Measurements from ENCODE around the gene WRNIP1.
"Not testable (repeated sequence)": the region's sequence is repeated elsewhere in the genome, so short reads cannot be mapped to it uniquely, and the experiment has no call there.

WRNIP1 gene

GRCh38 chr6:2786269-2786668 is 21.1 kb downstream of the WRNIP1 start:
- DNase-seq = no peak

- DNase-seq = peak; percentile 80
These were observed 25.6 kb downstream of the WRNIP1 start for GRCh38 chr6:2790588-2791449.

DNA sequence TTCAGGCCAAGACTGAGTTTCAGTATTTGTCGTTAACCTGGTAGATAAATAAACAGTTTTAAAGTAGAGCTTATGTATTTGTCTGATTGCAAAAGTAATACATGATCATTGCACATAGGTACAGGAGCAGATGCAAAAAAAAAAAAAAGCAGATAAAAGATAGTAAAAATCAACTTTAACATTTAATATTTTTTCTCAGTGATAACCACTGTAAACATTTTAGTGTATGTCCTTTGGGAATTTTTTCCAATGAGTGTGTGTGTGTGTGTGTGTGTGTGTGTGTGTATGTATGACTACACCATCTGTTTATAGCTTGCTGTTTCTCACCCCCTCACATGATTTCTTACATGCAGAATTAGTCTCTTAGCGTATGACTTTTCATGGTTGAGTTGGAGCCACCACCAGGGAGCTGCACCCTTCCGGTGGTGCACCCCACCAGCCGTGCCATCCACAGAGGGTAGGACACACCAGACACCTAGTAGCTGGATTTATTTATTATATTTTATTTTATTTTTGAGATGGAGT is 26.3 kb downstream of the WRNIP1 start:
- no peak for DNase-seq

DNA sequence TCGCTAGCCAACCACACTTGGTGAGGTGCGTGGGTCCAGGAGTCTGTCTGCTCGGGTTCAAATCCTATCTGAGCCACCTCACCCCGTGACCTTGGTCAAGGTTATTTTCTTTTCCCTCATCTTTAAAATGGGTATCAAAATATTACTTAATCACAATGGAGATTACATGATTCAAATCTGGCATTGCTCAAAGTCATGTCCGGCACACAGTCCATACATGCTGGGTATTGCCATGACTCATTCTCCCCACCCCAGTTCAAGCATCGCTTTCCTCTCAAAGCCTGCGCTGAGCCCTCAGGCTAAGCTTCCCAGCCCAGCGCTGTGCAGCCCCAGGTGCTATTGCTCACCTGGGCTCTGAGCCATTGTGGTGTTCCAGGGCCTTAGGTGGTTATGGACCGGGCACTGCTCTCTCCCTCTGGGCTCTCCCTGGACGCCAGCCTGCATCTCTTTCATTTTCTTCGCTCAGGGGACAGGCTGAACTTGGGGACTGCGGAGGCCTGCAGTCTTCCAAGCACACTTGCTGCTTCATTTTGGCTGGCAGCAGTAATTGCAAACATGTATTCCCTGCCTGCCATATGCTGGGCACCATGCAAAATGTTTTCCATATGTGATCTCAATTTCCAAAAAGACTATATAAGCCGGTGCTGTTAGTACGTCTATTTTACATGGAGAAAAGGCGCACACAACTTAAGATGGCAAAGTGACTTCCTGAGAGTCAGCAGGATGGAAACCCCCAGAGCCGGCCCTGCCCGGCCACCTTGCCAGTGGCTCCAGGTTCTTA is 27.3 kb downstream of the WRNIP1 start:
- DNase-seq = peak; percentile 50

DNA sequence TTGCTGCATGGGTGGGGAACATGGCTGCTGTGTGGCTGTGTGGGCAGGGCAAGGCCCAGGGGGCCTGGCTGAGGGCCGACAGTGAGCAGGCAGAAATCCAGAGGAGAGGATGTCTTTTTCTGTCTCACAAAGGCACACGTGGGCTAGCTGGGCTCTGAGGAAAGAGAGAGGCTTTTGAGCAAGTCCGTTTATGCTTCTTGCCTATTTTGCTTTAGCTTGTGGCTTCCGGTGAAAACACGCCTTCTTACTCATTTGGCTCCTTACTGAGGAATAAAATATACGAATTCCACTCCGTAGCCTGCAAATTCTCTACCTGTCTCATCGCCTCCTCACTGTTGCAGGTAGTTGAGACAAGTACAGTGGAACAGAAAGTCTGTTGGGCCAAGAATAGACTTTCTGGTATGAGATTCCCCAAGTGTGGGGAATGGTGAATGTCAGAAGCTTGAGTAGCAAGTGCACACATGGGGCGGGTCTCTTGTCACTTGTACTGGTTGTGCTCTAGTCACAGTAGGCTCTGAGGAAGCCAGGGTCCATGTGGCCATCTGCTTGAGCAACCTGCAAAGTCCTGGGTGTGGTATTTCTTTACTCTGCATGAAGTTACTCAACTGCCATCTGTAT is 28.4 kb downstream of the WRNIP1 start:
- no peak for DNase-seq

- DNase-seq = no peak
These were observed 29.1 kb downstream of the WRNIP1 start for GRCh38 chr6:2794171-2794730.

- DNase-seq = no peak
These were observed 30.0 kb downstream of the WRNIP1 start for GRCh38 chr6:2795162-2795561.

DNA sequence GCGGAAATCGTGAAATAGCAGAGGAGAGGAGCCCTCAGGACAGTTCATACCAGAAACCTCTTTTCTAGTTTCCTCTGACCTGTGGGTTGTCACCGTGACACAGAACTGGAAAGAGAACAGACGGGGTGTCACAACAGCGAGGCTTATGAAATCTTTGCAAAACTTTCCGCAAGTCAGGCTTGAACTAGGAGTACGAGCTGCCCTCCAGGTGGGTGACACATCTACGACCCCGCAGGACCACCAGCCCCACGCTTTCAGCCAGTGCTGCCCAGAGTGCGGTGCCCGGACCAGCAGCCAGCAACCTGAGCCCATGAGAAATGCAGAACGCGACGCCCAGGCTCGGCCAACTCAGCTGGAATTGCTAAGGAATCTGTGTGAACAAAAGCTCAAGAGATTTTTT is 30.8 kb downstream of the WRNIP1 start:
- DNase-seq = no peak

DNA sequence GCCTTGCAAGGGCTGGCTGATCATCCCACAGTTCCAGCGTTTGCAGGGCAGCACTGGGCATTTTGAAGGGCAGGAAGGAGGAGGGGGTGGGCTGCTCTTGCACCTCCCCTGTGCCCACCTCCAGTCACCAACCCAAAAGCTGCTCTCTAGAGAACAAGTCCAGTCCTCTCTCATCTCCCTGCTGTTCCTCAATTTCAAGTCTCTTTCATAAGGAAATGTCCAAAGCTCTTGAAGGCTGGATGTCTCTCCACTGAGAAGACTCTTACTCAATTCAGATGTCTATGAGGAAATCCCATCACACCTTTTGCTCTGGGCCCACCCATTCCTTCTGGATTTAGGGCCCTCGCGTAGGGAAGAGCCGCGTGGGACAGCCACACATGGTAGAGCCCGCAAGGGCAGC is 31.7 kb downstream of the WRNIP1 start:
- no peak for DNase-seq

- DNase-seq = no peak
These were observed 32.4 kb downstream of the WRNIP1 start for GRCh38 chr6:2797564-2798031.

DNA sequence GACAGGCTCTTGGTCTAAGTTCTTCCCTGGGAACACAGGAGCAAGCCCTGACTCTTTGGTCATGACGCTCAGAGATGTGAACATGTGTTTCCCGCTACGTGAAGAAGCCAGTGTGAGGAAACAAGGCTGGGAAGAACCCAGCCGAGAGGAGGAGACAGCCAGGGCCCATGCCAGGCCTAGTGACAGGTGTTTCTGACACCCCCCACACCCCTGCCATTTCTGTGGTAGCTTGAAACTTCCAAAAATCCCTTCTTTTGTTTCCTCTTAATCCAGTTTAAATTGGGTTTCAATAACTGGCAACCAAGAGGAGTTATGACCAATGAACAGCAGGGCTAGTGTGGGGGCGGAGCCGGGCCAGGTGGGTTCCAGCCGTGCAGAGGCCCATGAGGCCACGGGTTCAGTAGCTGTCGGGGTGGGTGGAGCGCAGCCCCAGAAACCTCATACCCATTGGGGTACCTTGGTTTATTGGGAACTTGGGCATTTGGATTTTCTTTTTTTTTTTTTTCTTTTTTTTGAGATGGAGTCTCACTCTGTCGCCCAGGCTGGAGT is 33.5 kb downstream of the WRNIP1 start:
- DNase-seq = no peak

GRCh38 chr6:2799936-2800527 is 34.8 kb downstream of the WRNIP1 start:
- no peak for DNase-seq

- no peak for DNase-seq
These were observed 35.5 kb downstream of the WRNIP1 start for GRCh38 chr6:2800552-2801316.

GRCh38 chr6:2801687-2802086 is 36.5 kb downstream of the WRNIP1 start:
- DNase-seq = not testable (repeated sequence)

DNA sequence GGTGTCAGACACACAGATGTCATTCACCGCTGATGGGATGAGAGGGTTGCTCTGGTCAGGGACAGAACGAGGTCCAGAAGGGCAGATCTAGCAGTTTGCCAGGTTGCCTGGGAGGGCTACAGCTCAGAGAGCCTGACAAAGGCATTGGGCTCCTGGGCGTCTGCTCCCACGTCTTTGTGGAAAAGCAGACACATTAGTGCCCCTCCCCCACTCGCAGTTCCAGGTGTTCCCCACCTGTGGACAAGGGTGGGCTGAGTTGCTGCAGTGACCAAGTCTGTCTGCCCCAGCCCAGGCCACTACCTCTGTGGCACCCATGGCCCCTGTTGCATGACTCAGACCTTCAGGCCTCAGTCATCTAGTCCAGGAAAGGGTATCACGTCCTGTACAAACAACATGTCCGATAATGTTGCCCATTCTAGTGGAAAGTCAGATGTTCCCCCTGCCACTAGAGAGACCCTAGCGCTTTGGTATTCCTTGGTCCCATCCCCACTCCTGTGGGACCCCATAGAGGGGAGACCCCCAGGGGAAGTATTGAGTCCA is 37.4 kb downstream of the WRNIP1 start:
- no peak for DNase-seq

- no peak for DNase-seq
These were observed 38.7 kb downstream of the WRNIP1 start for GRCh38 chr6:2803731-2804429.

DNA sequence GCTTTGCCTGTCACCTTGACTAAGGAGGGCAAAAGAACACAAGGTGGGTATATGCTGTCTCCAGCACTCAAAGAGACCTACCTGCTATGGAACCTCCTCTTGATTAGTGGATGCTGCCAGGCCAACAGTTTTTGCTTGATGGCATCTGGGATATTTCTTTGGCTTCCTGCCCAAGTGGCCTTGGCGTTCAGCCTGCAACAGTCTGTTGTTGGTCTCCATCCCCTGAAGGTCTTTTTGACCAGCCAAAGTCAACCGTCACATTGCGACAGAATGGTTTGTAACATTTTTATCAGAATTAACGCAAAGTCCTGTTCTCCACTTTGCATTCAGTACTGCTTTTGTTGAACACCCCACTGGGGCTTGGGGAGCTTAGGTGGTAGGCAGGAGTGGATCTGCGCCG is 39.3 kb downstream of the WRNIP1 start:
- DNase-seq = no peak

GRCh38 chr6:2805031-2805430 is 39.8 kb downstream of the WRNIP1 start:
- DNase-seq = no peak

DNA sequence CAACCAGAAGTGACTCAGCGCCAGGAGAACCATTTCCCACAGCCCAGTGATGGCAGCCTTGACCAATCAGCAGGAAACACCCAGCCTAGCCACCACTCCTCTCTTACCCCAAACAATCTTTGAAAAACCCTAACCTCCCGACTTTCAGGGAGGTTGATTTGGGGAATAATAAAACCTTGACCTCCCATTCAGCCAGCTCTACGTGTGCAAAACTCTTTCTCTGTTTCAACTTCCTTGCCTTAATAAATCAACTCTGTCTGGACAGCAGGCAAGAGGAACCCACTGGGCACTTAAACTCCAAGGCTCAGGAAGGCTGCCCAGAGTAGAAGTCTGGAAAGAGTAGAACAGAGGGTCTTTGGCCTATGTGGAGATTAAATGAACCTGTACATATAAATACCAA is 41.5 kb downstream of the WRNIP1 start:
- DNase-seq = no peak

All from fibroblast of skin of abdomen (primary cell).